K562 treated with DMSO at 1 percent for 4 hours (cell line): ENCODE data around the gene CLECL1. TPM values are rescaled to one million over a fixed set of nuclear protein-coding genes. Genes with fewer than 3 reads are reported as not detected.

Source experiments
- total RNA-seq: library from RNA; unstranded; fragments of 300-600 nt; gene quantifications from 2 replicates; pipeline ENCODE4 v1.2.3, GENCODE V29; 2022; ENCODE audit not compliant: insufficient read depth

CLECL1 gene
- not detected in 2 replicates for total RNA-seq

DNA sequence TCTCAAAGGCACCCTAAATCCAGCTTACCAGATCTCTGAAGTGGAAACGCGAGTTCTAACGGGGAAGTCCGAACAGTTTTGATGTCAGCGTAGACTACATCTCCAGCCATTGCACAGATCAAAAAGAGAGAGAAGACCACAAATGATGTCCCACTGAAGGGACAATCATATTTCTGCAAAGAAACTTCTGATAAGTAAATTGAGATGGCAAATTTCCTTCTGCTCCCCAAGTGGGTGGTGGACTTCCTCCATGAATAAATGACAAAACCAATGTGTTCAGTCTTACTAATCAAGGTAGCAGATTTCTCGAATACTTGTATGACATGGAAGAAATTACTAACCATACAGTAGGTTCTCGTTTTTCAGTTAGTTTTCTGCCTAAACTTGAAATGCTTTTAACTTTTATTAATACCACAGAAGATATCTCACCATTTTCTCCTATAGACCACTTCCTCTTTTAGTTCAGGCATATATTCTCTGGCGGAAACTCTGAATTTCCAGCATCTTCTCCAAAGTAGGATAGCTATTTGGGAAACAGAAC lies at the start of gene CLECL1:
TSS of gene CLECL1 (minus strand) at position 177 of the 541 bp plus-strand sequence.

DNA sequence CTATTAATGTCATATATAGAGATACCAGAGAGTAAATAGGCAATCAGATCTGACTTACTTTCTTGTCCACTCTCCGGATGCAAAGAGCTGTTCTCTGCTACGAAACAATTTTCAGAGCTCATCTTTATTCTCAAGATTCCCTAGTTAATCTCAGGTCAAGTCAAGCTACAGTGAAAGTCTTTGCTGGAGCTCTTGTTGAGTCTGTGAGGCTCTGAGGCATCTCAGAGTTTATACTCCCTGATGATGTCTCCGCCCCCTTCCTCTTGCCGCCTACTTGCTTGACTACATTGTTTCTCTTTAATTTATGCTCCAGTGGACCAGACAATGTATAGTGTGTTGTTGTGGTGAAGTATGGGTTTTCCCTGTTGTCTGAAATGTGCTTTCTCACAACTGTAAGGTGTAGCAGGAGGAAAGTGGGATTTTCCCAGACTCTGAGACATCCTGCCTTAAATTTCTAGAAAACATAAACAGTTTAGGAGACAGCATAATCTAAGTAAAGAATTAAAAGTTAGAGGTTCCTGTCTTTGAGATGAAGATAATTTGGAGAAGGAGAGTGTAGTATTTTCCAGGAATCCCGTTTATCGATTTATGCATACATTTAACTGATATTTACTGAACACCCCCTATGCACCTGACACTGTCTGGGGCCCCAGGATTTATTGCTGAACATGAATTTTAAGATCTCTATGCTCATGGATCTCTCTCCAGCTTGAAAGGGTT lies 28.0 kb upstream of the CLECL1 start, which contains the start of gene CD69:
TSS of gene CD69 (minus strand) at position 203 of the 720 bp plus-strand sequence. CDS start at position 122, 81 bp downstream.

Other genes starting within 250 kb of the CLECL1 start
- not detected in 2 replicates for gene KLRB1, start 125.2 kb downstream of the CLECL1 start, total RNA-seq
- gene CLEC2D, start 63.4 kb downstream of the CLECL1 start, total RNA-seq = 1.5 and 1.7 TPM in 2 replicates
- gene CD69, start 27.8 kb upstream of the CLECL1 start, total RNA-seq = 1.1 and 3.2 TPM in 2 replicates
- not detected in 2 replicates for gene KLRF1, start 94.4 kb upstream of the CLECL1 start, total RNA-seq
- 0.90 TPM in 1 of 2 replicates, not detected in the other for gene CLEC2B, start 136.3 kb upstream of the CLECL1 start, total RNA-seq
- gene KLRF2, start 148.4 kb upstream of the CLECL1 start, total RNA-seq = not detected in 2 replicates
- not detected in 2 replicates for gene CLEC2A, start 199.3 kb upstream of the CLECL1 start, total RNA-seq
- gene CLEC12A, start 238.3 kb upstream of the CLECL1 start, total RNA-seq = not detected in 2 replicates